PC-9 (cell line): ENCODE measurements around the gene MICAL2. TPM values are rescaled to one million over a fixed set of nuclear protein-coding genes. Genes with fewer than 3 reads are reported as not detected.

ENCODE experiments used
- BruUV-seq: library from RNA; stranded (reverse); fragments of 400-500 nt; replicated peaks from 2 replicates; lab custom pipeline; 2021; lab: Mats Ljungman, UMichigan
- CTCF ChIA-PET: fragments of 300-600 bp; sonication (Branson Sonifier 250); formaldehyde crosslinking; loops from one replicate; lab custom pipeline; 2022; ENCODE audit warnings: antibody characterized with exemption; lab: Charles Lee
- POLR2A ChIA-PET: fragments of 300-600 bp; sonication (Branson Sonifier 250); formaldehyde crosslinking; loops from one replicate; lab custom pipeline; 2022; ENCODE audit warnings: antibody characterized with exemption; ENCODE audit not compliant: unreplicated experiment; lab: Charles Lee
- DNase-seq, 2 experiments: peaks; one replicate each; pipeline versions ENCODE4 v3.0.0 to v3.0.0-alpha.2; 2015 to 2022; ENCODE audit warnings: mixed read lengths in 1 of 2
- H2AFZ ChIP-seq: fragments of 200-600 bp; sonication (generic); 2 replicates; pipeline ENCODE4 v1.8.1; 2017; ENCODE audit warnings: antibody characterized with exemption
- H3F3A ChIP-seq: fragments of 200-600 bp; sonication (generic); 2 replicates; pipeline ENCODE4 v1.8.1; 2017; ENCODE audit warnings: antibody characterized with exemption, mild to moderate bottlenecking, low read depth; ENCODE audit not compliant: insufficient read depth
- H3K27ac ChIP-seq: fragments of 200-600 bp; sonication (generic); 2 replicates; pipeline ENCODE4 v1.6.1; 2016; ENCODE audit warnings: mixed run types
- H3K27me3 ChIP-seq: fragments of 200-600 bp; sonication (generic); 2 replicates; pipeline ENCODE4 v1.6.1; 2016; ENCODE audit warnings: low read depth, mixed run types; ENCODE audit not compliant: insufficient read depth
- H3K36me3 ChIP-seq: fragments of 200-600 bp; sonication (generic); 2 replicates; pipeline ENCODE4 v1.6.1; 2016; ENCODE audit warnings: low read depth, mixed run types
- H3K4me1 ChIP-seq: fragments of 200-600 bp; sonication (generic); replicated peaks from 2 replicates; pipeline ENCODE4 v1.6.1; 2016; ENCODE audit warnings: mixed run types; ENCODE audit not compliant: insufficient read depth
- H3K4me2 ChIP-seq: fragments of 200-600 bp; sonication (generic); 2 replicates; pipeline ENCODE4 v1.6.1; 2017; ENCODE audit warnings: mixed run types
- H3K4me3 ChIP-seq: fragments of 200-600 bp; sonication (generic); 2 replicates; pipeline ENCODE4 v1.6.1; 2016; ENCODE audit warnings: mixed run types
- H3K79me2 ChIP-seq: fragments of 200-600 bp; sonication (generic); 2 replicates; pipeline ENCODE4 v1.6.1; 2017; ENCODE audit warnings: low read depth, mixed run types
- H3K9me2 ChIP-seq: fragments of 200-600 bp; sonication (generic); 2 replicates; pipeline ENCODE4 v1.8.1; 2017; ENCODE audit warnings: mild to moderate bottlenecking; ENCODE audit not compliant: insufficient read depth
- H3K9me3 ChIP-seq: fragments of 200-600 bp; sonication (generic); 2 replicates; pipeline ENCODE4 v1.8.1; 2016; ENCODE audit warnings: low read depth; ENCODE audit not compliant: insufficient read depth
- H4K20me1 ChIP-seq: fragments of 200-600 bp; sonication (generic); 2 replicates; pipeline ENCODE4 v1.8.1; 2017; ENCODE audit not compliant: insufficient read depth
- CTCF ChIP-seq: fragments of 200-600 bp; sonication (generic); conservative IDR thresholded peaks from 2 replicates; pipeline ENCODE4 v1.6.1; 2017; ENCODE audit warnings: mixed run types, antibody characterized with exemption, mild to moderate bottlenecking, moderate library complexity
- EZH2 ChIP-seq: fragments of 200-600 bp; sonication (generic); IDR thresholded peaks from 2 replicates; pipeline ENCODE4 v1.8.0; 2017; ENCODE audit warnings: antibody characterized with exemption, low read depth
- intact Hi-C: fragments of 100-400 bp; cut with micrococcal nuclease; formaldehyde crosslinking; loops from one replicate; pipeline ENCODE4 v1.10.0; 2022; ENCODE audit not compliant: unreplicated experiment
- total RNA-seq: library from RNA; stranded (reverse); gene quantifications from 2 replicates; pipeline ENCODE4 v1.2.3, GENCODE V29; 2021

The MICAL2 gene
- total RNA-seq, 1 experiment from 2014 or later: 32.4 TPM

- Histone ChIP-seq H3K27ac (no peak overlapping the region), H3K4me3 (no peak overlapping the region), H3K9me2 (no peaks in the 10 kb centered on the region), H4K20me1 (no peaks in the 10 kb centered on the region), H3K4me2 (no peak overlapping the region), H3K27me3 (no peaks in the 10 kb centered on the region), H3K4me1 (peaks cover 10% of the 10 kb centered on the region; the same call in 1 of the 2 replicates), H3K79me2 (no peaks in the 10 kb centered on the region), H3K36me3 (0 out of 2 replicates have a peak, but pooled peaks cover 3% of the 10 kb centered on the region), H2AFZ (no peak overlapping the region), H3K9me3 (no peaks in the 10 kb centered on the region), H3F3A (no peaks in the 10 kb centered on the region)
- CTCF ChIA-PET: no interaction called here
- BruUV-seq: no TSS peak
- intact Hi-C loops: no loop called here
- no peak for TF ChIP-seq EZH2
- TF ChIP-seq CTCF: no peak
- no peak for DNase-seq
- POLR2A ChIA-PET: no interaction called here
Observed at GRCh38 chr11:12155696-12156095, 45.3 kb downstream of the MICAL2 start.

GRCh38 chr11:12156301-12157140, 46.1 kb downstream of the MICAL2 start:
- peaks cover 10% of the 10 kb centered on the region; the same call in 1 of the 2 replicates for H3K4me1 ChIP-seq
- H3K79me2 ChIP-seq: no peaks in the 10 kb centered on the region
- H3F3A ChIP-seq: no peaks in the 10 kb centered on the region
- CTCF ChIA-PET: no interaction called here
- H2AFZ ChIP-seq: no peak overlapping the region
- TF ChIP-seq EZH2 (no peak), CTCF (no peak)
- H3K4me2 ChIP-seq: no peak overlapping the region
- H4K20me1 ChIP-seq: no peaks in the 10 kb centered on the region
- BruUV-seq: no TSS peak
- no peaks in the 10 kb centered on the region for H3K9me2 ChIP-seq
- H3K4me3 ChIP-seq: no peak overlapping the region
- POLR2A ChIA-PET: no interaction called here
- H3K27me3 ChIP-seq: no peaks in the 10 kb centered on the region
- H3K9me3 ChIP-seq: no peaks in the 10 kb centered on the region
- no peak for DNase-seq
- intact Hi-C loops: no loop called here
- 0 out of 2 replicates have a peak, but pooled peaks cover 3% of the 10 kb centered on the region for H3K36me3 ChIP-seq
- H3K27ac ChIP-seq: no peak overlapping the region

- H2AFZ ChIP-seq: no peak overlapping the region
- no peaks in the 10 kb centered on the region for H4K20me1 ChIP-seq
- TF ChIP-seq CTCF (no peak), EZH2 (no peak)
- H3K9me2 ChIP-seq: no peaks in the 10 kb centered on the region
- H3K4me1 ChIP-seq: peaks cover 10% of the 10 kb centered on the region; the same call in 1 of the 2 replicates
- BruUV-seq: no TSS peak
- intact Hi-C loops: no loop called here
- H3F3A ChIP-seq: no peaks in the 10 kb centered on the region
- H3K27me3 ChIP-seq: no peaks in the 10 kb centered on the region
- ChIA-PET CTCF (no interaction called here), POLR2A (no interaction called here)
- no peak overlapping the region for H3K4me3 ChIP-seq
- no peak overlapping the region for H3K4me2 ChIP-seq
- no peak for DNase-seq
- 0 out of 2 replicates have a peak, but pooled peaks cover 3% of the 10 kb centered on the region for H3K36me3 ChIP-seq
- no peaks in the 10 kb centered on the region for H3K9me3 ChIP-seq
- no peaks in the 10 kb centered on the region for H3K79me2 ChIP-seq
- no peak overlapping the region for H3K27ac ChIP-seq
Observed at GRCh38 chr11:12157241-12157661, 46.9 kb downstream of the MICAL2 start.
